ENCODE data around the gene IFNA17.
A peak's percentile ranks its signal among the peaks of the same experiment; 100 is the strongest.
"Not testable (repeated sequence)": the region's sequence is repeated elsewhere in the genome, so short reads cannot be mapped to it uniquely, and the experiment has no call there.

Gene IFNA17

GRCh38 chr9:21228122-21228521, at the start of gene IFNA17:
Gene IFNA17 (minus strand): TSS chr9:21228222. CDS start chr9:21228173, 49 bp downstream.
- no peak for DNase-seq

- no peak for DNase-seq
Measured at GRCh38 chr9:21268347-21268657, 40.3 kb upstream of the IFNA17 start.

DNA sequence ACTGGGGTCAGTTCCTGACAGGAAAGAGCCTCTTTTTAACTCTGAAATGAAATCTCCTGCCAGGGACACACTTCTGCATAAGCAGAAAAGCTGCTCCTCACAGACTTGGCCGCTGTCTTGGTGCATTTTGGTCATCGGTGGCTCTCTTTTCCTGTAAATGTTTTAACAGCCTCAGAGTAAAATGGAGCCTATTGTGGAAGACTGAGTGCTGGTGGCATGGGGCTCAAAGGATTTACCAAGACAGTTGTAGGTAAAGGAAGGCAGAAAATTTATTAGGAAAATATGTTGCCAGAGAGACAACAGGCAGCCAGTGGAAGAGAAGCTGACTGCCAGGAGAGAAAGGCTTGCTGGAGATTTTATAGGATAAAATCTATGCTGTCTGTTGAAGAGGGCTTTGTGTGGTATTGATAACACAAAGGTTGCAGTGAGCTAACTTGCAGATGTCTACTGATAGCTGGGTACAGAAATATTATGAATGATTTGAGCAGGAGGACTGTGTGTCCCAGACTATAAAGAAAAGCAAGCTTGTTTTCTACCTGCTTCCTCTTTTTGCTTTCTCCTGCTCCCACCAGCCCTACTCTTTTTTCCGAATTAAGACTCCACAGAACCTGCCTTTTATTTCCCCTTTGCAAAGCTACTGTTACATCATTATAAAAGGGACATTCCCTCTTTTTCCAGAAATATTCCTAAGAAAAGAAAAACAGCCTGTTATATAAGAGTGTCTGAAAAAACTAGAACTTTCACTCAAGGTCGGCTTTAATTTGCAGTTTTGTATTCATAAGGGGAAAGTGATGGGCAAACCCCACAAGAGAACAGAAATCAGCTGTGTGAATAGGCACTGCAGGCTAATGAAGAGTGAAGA, 39.7 kb upstream of the IFNA17 start:
- DNase-seq = no peak

GRCh38 chr9:21266733-21267484, 38.9 kb upstream of the IFNA17 start:
- no peak for DNase-seq

DNA sequence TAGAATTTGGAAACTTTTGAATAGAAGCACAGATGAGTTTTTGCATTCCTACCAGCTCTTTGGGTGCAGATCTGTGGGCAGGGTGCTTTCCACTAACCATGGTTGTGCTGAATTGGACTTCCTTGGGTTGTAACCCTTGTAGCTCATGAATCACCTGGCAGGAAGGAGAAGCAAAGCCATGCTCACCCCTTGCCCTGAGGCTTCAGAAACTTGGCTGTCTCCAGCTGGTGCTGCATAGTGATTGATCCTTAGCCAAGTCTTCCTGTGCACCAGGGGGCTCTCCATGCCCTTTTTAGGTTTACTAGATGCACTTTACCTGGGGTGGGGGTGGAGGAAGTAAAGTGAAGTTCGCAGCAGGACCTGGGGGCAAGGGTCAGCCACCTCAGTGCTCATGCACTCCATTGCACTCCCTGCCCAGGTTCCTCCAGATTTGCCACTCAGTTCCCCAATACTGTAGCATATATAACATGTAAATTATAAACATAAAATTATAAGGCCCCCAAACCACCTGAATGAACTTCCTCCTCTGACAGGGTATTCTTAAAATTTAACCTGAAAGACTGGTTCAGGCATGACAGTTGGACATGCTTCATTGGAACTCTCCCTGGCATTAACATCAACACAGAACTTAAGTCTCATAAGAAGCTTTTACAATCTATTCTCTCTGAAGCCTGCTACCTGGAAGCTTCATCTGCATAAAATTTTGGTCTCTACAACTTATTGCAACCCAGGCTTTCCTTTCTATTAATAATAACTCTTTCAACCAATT, 37.6 kb upstream of the IFNA17 start:
- no peak for DNase-seq

GRCh38 chr9:21255538-21256212, 27.7 kb upstream of the IFNA17 start:
- no peak for DNase-seq

GRCh38 chr9:21252721-21253547, 24.9 kb upstream of the IFNA17 start:
- peak in 1 of 2 experiments; percentile 9 for DNase-seq

GRCh38 chr9:21251638-21252037, 23.6 kb upstream of the IFNA17 start:
- DNase-seq = no peak

DNA sequence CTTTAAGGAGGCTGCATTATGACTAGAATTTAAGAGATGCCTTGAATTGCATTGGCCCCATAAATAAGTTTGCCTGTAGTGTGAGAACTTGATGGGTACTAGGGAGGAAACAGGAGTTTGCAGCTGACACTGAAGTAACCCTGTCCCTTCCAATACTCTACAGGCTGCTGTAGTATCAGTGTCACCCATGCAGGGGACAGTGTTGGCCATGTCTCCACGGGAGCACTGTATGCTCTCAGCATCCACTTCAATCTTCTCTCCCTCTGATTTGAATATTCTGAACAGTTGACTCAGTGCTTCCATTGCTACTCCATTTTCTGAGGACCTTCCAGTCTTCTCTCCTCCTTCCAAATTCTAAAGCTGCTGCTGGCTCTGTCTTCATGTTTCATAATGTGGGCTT, 23.2 kb upstream of the IFNA17 start:
- DNase-seq = no peak

DNA sequence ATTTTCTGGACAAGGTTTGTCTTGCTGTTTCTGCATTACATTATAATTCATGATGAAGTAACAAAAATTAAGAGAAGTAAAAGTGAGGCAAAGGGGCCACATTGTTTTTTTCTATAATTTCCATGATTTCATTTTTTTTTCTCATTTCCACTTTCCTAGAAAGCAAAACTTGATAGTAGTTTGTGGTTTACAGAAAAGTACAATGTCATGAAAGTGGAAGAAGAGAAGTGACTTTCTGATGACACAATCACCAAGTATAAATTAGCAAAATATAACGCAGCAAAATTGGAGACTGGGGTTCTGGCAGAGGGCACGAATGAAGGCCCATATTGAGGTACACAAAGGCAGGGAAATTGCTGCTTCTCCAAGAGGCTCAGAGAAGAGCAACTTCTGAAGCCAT, 16.8 kb upstream of the IFNA17 start:
- DNase-seq = no peak

DNA sequence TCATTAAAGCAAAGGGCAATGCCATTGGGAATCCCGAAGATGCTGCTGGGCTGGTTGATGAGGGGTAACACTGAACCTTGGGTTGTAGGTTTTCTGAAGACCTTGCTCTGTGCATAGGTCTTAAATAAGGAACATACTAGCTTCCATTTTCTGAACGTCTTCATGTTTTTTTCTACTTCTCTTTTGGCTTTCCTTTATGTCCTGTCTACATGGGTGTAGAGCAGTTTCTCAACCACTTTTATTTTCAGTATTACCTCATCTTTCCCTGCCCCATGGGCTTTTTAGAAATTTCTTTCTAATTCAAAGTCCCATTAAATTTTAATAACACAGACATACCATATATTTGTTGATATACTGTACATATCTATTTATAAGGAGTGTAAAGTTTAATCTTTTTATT, 11.9 kb upstream of the IFNA17 start, which contains the start of gene IFNA14:
Gene IFNA14, minus strand, starts transcription at position 95 of the 400 bp plus-strand sequence. Its CDS starts 70 bp downstream, at position 25.
- no peak for DNase-seq

- not testable (repeated sequence) for DNase-seq
Measured at GRCh38 chr9:21236360-21236714, 8.3 kb upstream of the IFNA17 start.

- peak in 1 of 2 experiments; percentile 24 for DNase-seq
Measured at GRCh38 chr9:21235468-21236359, 7.7 kb upstream of the IFNA17 start.

DNA sequence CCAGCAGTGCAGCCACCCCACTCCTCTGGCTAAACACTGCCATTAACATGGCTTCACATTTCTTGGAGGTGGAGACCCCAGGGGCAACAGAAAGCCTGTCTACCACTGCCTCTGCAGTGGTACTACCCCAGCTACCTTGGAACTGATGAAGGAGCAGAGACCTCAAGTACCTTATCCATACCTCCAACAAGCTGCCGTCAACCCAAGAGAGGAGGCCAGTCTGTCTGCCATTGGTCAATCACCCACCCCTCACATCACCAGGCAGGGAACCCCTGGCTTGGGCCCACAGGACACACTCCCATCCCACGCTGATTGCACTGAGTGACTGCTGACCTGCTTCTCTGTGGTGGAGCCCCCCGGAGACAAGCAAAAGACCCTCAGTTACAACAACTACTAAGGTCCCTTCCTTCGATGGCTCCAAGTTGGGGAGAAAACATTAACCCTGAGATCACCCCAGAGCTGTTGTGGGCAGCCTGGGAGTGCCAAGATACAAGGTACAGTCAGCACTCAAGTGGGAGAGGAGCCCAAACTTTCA, 6.2 kb upstream of the IFNA17 start:
- no peak for DNase-seq

DNA sequence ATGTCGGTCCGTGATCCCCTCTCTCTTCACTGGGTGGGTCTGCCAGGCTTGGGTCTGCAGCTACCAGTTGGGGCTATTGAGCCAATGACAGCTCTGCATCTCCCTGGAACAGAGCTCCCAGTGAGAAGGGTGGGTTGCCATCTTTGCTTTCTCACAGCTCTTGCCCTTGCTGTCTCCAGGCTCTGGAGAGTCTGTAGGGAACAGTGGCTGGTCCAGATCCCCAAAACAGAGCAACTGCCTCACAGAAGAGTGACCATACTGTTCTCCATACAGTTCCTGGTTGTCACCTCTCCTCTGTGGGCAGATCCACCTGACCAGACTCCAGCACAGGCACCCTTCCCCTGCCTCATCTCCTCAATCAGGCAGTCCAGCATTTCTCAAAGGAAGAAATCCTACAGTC, 5.2 kb upstream of the IFNA17 start:
- DNase-seq = no peak

DNA sequence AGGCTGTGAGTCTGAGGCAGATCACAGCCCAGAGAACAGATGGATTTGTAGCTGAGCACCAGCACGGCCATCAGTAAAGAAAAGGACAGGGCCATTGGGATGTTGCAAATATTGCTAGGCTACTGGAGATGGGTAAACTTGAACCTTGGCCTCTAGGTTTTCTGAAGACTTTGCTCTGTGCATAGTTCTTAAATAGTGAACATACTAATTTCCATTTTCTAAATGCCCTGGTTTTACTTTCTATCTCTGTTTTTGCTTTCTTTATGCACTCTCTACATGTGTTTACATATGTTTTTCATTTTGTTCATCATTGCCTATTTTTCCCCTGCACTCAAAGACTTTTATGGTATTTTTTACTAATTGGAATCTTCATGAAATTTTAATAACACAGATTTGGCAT, 10.8 kb downstream of the IFNA17 start, which contains the start of gene IFNA16:
Gene IFNA16, minus strand, starts transcription at position 101 of the 400 bp plus-strand sequence. Its CDS starts 6 bp downstream, at position 95.
- not testable (repeated sequence) for DNase-seq

DNA sequence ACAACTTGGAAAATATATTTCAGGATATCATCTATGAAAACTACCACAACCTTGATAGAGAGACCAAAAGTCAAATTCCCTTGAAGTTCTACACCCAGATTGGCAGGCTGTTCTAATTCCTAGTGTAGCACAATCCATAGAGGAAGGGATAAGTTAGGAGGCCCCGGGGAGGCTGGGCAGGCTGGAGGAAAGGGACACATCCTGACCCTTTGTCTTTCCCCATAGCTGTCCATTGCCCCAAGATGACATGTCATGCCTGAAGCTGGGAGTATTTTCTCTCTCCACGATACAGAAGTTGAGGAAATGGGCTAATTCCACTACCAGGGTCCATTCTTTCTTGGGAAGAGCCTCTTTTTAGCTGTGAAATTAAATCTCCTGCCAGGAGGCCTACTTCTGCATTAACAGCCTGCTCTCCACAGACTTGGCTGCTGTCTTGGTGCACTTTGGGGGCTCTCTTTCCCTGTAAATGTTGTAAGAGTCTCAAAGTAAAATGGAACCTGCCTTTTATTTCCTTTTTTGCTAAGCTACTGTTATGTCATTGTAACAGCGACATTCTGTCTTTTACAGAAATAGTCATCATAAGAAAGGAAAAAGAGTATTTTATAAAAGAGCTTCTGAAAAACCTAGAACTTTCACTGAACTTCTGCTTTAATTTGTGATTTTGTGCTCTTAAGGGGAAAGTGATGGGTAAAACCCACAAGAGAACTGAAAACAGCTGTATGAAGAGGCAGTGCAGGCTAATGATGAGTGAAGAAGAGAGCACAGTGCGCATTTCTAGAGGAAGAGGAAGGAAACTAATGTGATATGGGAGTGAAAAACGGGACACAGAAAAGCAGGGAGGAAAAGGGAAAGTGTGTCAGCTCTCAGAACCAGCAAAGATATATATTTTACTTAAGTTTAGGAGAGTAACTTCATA, 14.4 kb downstream of the IFNA17 start:
- peak in 1 of 2 experiments; percentile 0 for DNase-seq

- not testable (repeated sequence) for DNase-seq
Measured at GRCh38 chr9:21212160-21212559, 15.9 kb downstream of the IFNA17 start.

DNA sequence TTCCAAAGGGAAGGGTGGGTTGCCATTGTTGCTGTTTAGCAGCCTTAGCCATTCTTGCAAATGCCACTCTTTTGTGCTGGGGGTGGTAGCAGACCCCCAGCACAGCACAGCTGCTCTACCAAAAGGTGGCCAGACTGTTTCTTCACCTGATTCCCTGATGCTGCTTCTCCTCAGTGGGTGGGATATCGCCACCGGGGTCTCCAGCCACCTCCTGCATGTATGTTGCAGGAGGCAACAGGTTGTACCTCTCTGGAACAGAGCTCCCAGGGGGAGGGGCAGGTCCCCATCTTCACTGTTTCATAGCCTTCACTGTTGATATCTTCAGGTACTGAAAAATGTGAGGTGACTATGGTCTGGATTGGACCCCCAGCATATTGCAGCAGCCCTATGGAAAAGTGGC, 17.2 kb downstream of the IFNA17 start:
- DNase-seq = not testable (repeated sequence)
